Measurements from ENCODE around the gene DRGX. TPM values are rescaled to one million over a fixed set of nuclear protein-coding genes. Genes with fewer than 3 reads are reported as not detected.

The DRGX gene
- polyA plus RNA-seq, 1 experiment = not detected

- no peak for DNase-seq (ENCODE audit: low read depth, low spot score)
- ChIA-PET POLR2A (no interaction called here), CTCF (no interaction called here)
- Histone ChIP-seq H3K9me3 (ENCODE audit: control insufficient read depth, insufficient read depth, low read length) (no peaks in the 10 kb centered on the region), H3K27me3 (ENCODE audit: control insufficient read depth, insufficient read depth, low read length) (no peaks in the 10 kb centered on the region), H3K27ac (ENCODE audit: low read depth, low read length) (no peak overlapping the region), H3K4me3 (ENCODE audit: low read depth, low read length) (no peak overlapping the region)
- TF ChIP-seq CTCF (IDR thresholded peaks at IDR 0.05; ENCODE audit: low read depth, low read length) = no peak
Measured at GRCh38 chr10:49332333-49332732, 63.6 kb downstream of the DRGX start.

GRCh38 chr10:49331431-49331830, 64.5 kb downstream of the DRGX start:
- CTCF ChIA-PET = no interaction called here
- Histone ChIP-seq H3K27me3 (ENCODE audit: control insufficient read depth, insufficient read depth, low read length) (no peaks in the 10 kb centered on the region), H3K27ac (ENCODE audit: low read depth, low read length) (no peak overlapping the region), H3K4me3 (ENCODE audit: low read depth, low read length) (no peak overlapping the region), H3K9me3 (ENCODE audit: control insufficient read depth, insufficient read depth, low read length) (no peaks in the 10 kb centered on the region)
- POLR2A ChIA-PET = no interaction called here
- no peak for TF ChIP-seq CTCF (IDR thresholded peaks at IDR 0.05; ENCODE audit: low read depth, low read length)
- no peak for DNase-seq (ENCODE audit: low read depth, low spot score)

- no peak for DNase-seq (ENCODE audit: low read depth, low spot score)
- CTCF ChIA-PET = no interaction called here
- Histone ChIP-seq H3K27me3 (ENCODE audit: control insufficient read depth, insufficient read depth, low read length) (no peaks in the 10 kb centered on the region), H3K9me3 (ENCODE audit: control insufficient read depth, insufficient read depth, low read length) (no peaks in the 10 kb centered on the region; the same call in 1 of the 2 replicates), H3K27ac (ENCODE audit: low read depth, low read length) (no peak overlapping the region), H3K4me3 (ENCODE audit: low read depth, low read length) (no peak overlapping the region)
- no peak for TF ChIP-seq CTCF (IDR thresholded peaks at IDR 0.05; ENCODE audit: low read depth, low read length)
- POLR2A ChIA-PET = no interaction called here
Measured at GRCh38 chr10:49330127-49330665, 65.7 kb downstream of the DRGX start.

GRCh38 chr10:49329146-49329505, 66.8 kb downstream of the DRGX start:
- CTCF ChIA-PET = no interaction called here
- no peak overlapping the region for H3K27ac ChIP-seq (ENCODE audit: low read depth, low read length)
- H3K9me3 ChIP-seq (ENCODE audit: control insufficient read depth, insufficient read depth, low read length) = no peaks in the 10 kb centered on the region; the same call in 1 of the 2 replicates
- H3K27me3 ChIP-seq (ENCODE audit: control insufficient read depth, insufficient read depth, low read length) = no peaks in the 10 kb centered on the region
- no peak overlapping the region for H3K4me3 ChIP-seq (ENCODE audit: low read depth, low read length)
- POLR2A ChIA-PET = no interaction called here
- no peak for DNase-seq (ENCODE audit: low read depth, low spot score)
- TF ChIP-seq CTCF (IDR thresholded peaks at IDR 0.05; ENCODE audit: low read depth, low read length) = no peak

GRCh38 chr10:49328401-49329145, 67.3 kb downstream of the DRGX start:
- ChIA-PET CTCF (no interaction called here), POLR2A (no interaction called here)
- no peak for TF ChIP-seq CTCF (IDR thresholded peaks at IDR 0.05; ENCODE audit: low read depth, low read length)
- H3K4me3 ChIP-seq (ENCODE audit: low read depth, low read length) = no peak overlapping the region
- no peaks in the 10 kb centered on the region; the same call in 1 of the 2 replicates for H3K9me3 ChIP-seq (ENCODE audit: control insufficient read depth, insufficient read depth, low read length)
- DNase-seq (ENCODE audit: low read depth, low spot score) = no peak
- H3K27me3 ChIP-seq (ENCODE audit: control insufficient read depth, insufficient read depth, low read length) = no peaks in the 10 kb centered on the region
- H3K27ac ChIP-seq (ENCODE audit: low read depth, low read length) = no peak overlapping the region

All from AG04450 (cell line).